HK-2 (cell line): ENCODE results near the gene PTPRE.

ENCODE experiments used
- DNase-seq: peaks from one replicate; pipeline ENCODE4 v3.0.0-alpha.2; 2018; ENCODE audit not compliant: unreplicated experiment

Gene PTPRE

DNA sequence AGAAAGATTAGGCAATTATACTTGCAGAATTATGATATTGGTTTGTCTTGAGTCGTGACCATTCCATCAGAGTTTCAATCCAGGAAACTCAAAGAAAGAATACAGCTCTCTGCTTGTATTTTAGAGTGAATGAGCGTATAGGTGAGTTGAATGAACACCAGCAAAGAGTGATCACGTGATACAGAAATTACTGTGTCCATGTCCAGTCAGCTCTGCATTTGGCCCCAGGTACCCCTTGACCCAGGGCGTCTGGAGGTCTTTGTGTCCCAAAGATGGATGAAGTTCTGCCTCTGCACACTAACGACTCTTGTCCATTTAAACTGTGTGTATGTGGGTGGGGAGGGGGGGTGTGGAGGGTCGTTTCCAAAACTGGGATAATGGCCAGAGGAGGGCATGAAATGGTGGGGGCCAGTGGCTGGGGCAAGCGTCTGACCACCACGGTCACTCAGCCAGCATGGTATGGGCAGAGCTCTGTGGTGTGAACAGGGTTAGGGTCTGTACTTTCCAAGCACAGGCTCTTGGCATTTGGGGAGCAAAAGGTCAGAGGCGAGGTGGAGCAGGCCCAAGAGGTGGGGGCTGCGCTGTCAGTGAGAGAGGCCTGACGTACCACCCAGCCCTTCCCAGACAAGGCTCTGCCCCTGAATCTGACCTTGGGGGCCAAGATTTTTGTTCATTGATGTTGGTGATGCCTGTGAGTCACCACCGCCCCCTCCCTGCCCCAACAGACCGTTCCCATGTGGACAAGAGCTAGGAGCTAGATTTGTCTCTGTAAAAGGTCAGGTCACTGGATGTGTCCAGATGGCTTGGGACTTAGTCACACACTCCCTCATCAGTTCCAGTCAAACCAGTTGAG lies 1.4 kb downstream of the PTPRE start:
- DNase-seq: peak; percentile 77

DNA sequence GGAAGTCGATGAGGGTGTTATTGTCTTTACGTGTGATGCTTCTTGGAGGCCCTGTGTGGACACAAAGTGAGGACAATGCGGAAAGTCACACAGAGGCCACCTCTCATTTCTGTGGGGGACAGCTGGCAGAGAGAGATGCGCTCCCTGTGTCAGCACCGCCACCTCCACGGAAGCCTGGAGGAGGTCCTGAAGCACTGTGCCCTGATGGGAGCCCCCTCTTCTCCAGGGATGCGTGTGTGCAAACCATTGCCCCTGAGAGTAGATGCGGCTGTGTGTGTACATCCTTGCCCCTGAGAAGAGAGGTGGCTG lies 2.0 kb downstream of the PTPRE start:
- DNase-seq: no peak

DNA sequence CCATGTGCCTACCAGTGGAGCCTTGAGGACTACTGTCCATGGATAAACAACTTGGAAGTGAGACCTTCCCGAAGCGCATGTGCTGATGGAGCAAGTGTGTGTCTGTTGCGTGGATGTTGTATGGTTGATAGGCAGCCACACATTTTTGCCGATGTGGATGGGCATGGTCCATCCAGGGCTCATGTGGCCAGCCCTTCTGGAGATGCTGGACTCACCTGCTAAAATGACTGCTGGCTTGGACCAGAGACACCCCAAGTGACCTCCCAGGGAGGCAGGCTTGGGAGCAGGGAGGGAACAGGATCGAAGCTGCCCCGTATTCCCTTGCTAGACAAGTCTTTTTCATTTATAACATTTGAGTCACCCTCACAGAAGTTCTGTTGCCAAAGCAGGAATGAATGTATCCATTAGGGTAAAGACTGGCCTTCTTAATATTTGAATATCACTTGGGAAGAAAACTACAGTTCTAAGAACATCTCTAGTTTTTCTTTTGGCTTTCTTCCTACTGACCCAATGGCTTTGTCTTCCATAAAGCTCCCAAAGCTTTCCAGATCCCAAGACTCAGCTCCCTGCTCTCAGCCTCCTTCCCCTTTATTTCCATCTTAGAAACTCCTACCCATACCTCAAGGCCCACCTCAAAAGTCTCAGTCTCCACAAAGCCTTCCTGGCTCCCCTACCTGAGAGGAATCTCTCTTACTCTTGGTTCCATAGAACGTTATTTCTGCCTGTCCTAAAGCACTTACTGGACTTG lies 3.0 kb downstream of the PTPRE start:
- DNase-seq: no peak

DNA sequence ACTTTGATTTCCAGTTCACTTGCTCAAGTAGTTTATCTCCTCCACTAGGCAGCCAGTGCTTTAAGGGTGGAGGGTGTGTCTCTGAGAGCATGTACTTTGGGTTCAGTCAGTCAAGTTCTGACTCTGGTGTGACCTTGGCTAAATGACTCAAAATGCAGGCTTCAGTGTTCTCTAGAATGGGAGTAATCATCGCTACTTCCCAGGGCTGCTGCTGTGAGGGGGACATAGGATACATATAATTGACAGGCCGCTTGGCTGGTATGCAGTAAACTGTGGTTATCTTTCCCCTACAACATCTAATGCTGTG lies 3.5 kb downstream of the PTPRE start:
- no peak for DNase-seq

DNA sequence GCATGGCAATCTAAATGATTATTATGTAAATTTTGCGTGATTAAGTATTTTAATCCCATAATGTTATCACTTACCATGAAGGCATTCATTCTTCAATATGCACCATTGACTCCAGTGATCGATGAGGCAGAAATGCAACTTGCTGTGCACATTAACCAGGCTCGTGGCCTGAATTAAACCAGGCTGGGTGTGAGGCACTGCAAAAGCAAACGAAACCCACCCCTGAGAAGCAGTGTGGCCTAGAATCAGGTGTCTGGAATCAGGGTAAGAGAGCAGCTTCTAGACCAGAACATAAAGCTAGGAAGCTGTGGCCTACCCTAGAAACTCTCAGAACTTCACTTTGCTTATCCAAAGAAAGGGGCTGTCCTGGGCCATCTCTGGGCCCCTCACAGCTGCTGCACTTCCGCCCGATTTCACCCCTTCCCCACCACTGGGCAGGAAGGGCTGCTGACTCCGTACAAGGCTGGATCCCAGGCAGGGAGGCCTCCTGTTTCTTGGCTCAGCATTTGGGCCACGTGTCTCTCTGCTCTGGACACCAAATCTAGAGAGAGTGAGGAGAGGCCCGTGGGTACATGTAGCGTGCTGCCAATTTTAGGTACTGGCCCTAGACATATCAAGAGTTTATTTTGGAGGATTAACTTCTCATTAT lies 4.4 kb downstream of the PTPRE start:
- peak; percentile 44 for DNase-seq

DNA sequence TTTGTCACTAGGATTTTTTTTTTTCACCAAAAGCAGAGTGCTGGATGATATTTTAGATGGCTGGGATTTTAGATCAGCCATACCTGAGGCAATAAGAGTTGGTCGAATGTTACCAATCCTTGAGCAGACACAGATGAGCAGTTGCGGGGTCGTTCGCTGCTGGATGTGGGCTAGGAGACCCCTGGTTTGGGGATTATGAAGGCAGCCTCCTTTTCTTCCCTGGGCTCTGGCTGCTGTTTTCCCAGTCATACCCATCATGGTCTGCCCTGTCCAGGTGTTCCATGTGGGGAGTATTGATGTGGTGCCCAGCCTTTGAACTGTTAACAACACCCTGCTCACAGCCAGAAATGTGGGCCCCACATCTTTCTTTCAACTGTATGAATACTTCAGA lies 5.0 kb downstream of the PTPRE start:
- no peak for DNase-seq

DNA sequence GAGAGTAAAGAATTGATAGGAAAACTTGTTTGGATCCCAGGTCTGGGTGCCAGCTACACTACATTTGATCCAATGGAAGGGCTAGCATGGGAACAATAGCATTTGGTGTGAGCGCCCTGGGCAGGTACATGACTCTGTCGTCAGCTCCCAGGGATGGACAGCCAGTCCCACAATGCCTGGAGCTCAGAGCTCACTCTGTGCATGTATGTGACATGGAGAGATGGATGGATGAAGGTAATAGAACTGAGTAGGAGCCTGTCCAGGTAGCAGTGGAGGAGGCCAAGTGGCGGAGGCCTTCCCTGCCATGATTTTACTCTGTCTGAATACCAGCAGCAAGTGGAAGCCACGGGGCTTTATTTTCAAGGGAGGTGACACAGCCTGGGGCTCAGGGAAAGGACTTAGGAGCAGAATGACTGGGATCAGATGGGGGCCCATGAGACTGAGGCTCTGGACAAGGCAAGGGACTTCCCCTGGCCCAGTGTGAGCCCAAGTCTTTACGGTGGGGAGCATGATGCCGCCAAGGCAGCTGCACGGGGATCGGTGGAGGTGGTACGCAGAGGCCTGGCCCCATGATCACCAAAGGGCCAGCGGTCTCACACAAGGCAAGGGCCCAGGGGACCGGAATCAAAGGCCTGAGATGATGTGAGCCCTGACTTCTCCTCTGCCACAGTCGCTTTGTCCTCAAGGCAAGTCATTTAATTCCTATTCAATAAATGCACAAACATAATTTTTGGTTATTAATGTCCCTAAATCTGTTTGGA lies 5.9 kb downstream of the PTPRE start:
- no peak for DNase-seq

DNA sequence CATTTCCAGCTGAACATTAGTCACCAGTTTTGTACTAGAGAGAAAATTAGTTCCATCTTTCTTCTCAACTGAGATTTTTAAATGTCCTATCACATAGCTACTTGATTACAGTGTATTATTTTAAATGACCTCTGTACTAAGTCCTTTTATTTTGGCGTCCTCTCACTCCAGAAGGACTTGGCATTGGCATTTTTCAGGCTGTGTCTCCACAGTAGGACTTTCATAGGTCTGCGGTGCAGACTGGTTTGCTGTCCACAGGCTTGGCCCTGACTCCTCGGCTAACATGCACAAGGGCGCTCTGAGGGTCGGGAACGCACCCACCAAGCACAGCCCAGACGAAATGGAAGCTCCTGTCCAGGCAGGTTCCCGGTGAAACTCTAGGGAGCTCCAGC lies 6.5 kb downstream of the PTPRE start:
- DNase-seq: no peak

DNA sequence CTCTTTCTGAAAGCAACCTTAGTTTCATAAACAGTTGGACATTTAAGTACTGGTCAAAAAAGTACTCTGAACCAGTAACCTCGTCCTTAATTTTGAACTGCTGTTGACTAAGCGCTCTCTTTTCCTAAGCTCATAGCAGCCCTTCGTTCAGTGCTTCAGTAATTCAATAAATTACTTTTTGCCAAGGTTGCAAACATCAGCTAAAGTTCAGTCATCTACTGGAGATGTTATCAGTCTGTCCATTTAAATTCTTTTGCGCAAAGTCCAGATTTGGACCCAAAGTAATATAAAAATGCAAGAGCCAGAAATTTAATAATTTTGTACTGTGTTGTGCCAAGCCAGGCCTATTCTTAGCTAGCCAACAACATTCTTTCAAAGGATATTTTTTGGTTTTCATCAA lies 8.4 kb downstream of the PTPRE start:
- DNase-seq: no peak

DNA sequence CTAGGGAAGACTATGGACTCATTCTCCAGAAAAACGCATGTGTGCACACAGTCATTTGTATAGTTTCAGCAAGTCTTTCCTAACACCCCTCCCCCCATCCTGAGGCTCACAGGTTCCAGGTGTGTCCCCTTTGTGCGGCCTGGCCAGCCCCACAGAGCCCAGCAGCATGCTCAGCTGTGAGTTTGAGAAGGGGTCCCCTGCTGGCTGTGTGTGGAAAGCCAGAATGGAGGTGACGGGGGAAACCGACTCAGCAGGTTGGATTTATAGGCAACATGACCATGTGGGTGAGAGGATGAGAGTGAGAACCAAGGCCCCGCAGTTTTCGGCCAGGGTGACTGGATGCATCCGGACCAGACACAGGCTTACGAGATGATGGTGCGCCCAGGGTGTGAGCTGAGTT lies 9.9 kb downstream of the PTPRE start:
- DNase-seq: no peak

DNA sequence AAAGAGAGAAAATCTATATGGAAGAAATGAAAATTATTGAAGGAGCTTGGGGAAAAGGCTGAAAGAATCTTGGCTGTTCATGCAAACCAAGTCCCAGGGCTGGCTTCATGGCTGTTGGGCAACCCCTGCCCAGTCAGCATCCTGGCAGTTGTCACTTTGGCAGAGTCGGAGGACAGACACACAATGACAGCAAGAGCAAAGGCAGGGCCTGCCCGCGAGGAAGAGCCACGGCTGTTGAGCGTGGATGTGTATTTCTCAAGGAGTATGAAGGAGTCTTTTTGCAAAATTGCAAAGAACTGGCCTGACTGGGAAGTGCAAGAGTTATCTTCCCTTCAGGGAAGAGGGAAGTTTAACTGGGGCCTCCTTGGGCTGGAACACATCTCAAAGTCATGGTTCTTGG lies 11.7 kb downstream of the PTPRE start:
- DNase-seq: no peak

DNA sequence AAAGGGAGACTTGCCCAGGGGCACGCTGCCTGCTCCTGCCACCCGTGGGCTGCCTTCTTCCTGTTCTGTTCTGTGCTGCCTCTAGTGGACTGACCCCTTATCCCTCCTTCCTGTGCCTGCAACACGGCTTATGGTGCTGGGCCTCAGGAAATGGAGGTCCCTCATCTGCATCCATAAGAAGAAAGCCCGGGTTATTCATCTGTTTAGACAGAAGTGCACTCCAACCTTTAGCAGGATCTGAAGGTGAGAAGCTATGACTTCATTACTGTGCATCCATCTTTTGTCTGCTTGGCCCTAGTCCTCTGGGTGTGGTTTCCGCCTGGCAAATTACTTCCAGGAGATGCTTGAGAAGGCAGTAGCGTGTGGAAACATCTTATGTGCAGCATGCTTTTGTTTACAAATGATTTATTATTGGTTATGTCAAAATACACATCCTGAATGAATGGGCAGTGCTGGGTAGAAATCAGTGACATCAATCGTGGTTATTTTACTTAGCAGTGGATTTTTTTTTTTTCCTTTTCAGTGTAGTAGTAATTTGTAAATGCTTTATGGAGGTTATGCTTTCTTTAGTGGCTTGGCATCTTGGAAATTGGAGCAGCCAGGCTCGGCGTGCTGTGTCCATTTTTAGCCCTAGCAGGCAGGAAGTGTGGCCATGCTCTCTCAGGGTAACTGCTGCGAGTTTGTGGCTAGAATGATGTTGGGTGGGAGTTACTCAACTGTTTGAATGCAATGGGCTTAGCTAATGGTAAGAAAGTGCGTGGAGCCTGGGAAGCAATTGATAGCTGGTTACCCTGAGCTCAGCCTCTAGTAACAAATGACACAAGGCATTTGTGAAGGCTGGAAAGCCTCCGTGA lies 12.7 kb downstream of the PTPRE start:
- peak; percentile 73 for DNase-seq

DNA sequence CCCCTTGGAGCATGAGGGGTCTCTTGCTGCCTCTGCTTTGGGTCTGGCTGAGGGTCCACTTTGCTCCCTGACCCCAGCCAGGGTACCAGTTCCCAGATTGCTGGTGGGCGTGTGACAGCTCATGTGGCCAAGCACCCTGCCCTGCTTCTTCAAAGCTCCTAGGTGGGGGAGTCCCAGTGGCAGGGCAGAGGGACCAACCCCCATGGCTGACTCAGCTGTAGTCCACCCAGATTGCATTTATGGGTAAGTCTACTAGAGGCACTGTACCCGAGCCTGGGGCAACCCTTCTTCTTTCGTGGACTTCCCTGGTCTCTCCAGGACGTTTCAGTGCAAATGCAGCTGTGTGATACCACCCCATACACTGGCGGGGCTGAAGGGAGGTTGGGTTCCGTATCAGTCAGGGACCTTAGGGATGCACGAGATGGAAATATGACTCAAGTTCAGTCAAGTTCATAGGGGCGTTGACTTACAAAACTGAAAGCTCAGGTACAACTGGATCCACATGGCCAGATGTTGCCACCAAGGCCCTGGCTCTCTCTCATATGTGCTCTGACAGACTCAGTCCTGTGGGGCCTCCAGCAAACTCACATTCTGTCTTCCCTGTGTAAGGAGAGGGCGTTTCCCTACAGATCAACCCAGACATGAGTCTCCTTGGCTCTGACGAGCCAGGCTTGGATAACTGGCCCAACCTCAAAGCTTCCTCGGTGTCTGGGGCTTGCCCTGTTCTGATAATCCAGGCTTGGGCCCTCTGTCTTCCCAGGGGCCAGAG lies 13.6 kb downstream of the PTPRE start:
- DNase-seq: peak; percentile 51

DNA sequence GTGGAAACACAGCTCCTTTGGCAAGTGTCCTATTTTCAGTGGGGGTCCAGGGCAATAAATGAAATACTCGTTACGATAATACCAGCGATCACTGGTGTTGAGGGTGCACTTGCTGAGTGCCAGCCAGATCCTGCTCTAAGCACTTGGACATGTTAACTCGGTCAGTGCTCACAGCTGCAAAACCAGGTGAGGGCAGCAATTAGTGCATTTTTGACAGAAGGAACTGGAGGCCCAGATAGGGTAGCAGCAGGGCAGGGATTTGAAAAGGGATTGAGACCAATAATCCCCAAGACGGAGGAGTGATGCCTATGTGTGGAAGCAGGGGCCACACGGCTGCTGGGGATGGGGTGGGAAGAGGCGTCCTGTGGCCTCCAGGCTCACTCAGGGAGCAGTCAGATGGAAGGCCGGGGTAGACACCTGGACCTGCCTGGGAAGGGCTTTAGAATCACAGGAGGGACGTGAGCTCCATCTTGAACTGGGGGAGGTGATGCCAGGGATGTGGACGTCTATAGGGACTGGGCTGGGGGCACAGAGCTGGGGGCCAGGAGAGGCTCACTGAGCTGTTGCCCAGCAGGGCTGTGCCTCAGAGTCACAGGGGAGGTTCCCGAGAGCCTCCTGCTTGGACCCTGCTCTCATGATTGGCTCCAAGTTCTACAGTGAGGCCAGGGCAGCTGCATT lies 14.3 kb downstream of the PTPRE start:
- DNase-seq: no peak

DNA sequence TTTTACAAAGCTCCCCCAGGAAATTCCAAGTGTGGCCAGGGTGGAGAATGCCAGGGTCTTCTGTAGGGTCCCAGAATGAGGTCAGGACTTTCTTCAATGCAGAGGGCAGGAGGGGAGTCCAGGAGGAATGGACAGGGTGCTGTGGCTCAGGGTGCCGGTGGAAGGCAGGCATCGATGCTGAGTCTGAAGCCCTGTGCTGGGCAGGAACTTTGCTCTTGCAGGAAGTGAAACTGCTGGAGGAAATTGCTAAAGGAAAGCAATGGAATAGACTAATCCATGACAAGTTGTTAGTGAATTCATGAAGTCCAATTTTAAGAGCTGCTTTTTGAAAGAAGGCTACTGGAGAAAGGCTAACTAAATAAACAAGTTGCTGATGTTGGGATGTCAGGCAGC lies 14.8 kb downstream of the PTPRE start:
- no peak for DNase-seq

DNA sequence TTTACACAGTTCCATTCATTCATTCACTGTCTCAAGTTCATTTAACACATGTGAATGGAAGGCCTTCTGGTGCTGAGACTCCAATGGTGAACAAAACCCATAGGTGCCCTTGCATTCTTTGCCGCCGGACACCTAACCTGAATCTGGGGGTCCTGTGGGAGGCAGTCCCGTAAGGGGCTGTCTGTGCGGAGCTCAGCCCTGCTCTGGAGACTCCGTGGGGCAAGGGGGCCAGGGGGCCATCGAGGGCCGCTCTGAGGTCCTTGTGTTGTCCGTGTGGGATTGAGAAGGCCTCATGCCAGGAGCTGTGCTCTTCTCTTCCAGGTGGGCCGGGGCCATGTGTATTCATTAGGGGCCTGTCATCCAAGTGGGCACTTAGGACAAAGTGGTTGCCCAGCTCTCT lies 15.3 kb downstream of the PTPRE start:
- DNase-seq: no peak

DNA sequence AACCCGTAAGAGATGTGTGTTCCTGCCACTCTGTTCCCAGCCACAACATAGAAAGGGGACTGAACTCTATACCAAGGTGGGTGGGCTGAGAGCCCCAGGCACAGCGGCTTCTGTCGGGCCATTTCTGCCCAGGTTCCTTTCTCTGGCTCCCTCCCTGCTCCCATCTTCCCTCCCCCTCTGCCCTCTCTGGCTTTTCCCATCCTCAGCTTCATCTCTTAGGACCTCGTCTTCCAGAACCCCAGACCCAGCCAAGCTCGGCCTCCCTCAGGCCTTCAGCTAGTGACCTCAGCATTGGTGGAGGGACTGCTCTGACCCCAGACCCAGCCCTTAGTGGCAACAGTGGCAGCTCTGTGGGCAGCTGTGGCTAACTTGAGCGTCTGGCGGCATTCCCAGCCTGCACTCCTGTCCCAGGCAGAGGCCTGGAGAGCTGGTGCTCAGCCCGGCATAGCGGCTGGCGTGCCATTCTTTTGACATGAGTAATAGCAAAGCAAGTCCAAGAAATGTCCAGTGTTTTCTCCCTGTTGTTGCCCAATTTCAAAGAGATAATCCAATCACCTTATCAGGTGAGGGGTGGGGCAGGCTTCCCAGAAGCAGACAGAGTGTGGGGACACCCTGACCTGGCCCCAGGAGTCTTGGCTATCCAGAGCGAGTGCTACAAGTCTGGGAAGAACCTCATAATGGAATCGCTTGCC lies 15.9 kb downstream of the PTPRE start:
- DNase-seq: peak; percentile 97

DNA sequence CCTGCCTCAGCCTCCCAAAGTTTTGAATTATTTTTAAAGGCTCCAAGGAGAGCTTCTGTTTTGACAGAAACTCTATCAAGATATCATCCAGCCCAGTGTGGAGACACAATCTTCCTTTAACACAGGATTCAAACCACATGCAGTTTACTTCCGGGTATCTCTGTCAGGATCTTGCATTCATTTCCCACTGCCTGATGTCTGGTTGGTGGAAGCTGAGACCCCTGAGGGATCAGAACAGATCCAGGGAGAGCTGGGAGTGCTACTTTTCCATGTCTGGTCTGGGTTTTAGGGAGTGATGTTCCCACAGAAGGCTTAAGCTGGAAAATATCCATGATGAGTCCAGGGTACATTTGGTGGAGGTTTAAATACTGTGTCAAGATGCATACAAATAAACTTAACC lies 16.7 kb downstream of the PTPRE start:
- no peak for DNase-seq

DNA sequence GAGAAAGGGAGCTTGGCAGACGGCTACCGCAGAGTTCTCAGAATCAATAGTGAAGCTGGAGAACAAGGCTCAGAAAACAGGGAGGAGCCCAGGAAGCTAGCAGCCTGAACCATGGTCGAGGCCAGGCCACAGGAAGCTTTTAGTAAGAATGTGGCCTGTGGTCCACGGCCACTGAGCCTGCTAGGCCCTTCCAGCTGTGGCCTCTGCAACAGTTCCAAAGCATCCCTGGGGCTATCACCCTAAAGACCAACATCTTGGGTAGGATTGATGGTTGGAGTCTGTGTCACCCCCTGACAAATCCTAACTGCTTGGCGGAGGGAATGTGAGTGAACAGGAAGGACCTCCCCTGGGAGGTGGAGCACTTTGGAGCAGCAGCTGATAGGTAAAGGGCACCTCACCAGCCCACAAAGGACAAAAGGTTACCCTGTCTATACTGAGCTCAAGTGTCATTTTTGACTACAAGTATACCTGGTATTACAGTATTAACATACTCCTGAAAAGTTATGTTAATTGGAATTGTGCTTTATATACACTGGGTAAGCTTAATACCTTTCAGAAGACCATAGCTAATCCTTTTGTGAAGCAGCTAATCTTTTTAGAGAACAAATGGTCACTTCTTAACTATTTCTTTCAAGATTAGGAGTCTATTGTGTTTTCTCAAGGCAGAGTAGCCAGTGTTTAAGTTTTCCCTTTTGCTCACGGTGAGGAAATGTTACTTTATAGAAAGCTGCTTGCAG lies 18.7 kb downstream of the PTPRE start:
- peak; percentile 18 for DNase-seq
